A549 (cell line): Measurements from ENCODE around the gene MTX3.

Source experiments
- CTCF ChIP-seq: fragments of >200 bp; sonication (Bioruptor Twin); formaldehyde crosslinking; IDR thresholded peaks from 3 replicates; pipeline ENCODE4 v1.5.1; 2016
- RAD21 ChIP-seq, 2 experiments: fragments of >200 bp in 1 of 2; sonication (Bioruptor Twin) in 1 of 2; formaldehyde crosslinking in 1 of 2; IDR thresholded peaks in 1 of 2; conservative IDR thresholded peaks in 1 of 2; 2 replicates in 1 of 2; 3 replicates in 1 of 2; pipeline ENCODE4 v1.6.1; 2012 to 2018; ENCODE audit warnings: inconsistent platforms in 1 of 2
- RFX5 ChIP-seq: fragments of 450-650 bp; IDR thresholded peaks from 2 replicates; pipeline ENCODE4 v1.7.1; 2014; ENCODE audit warnings: antibody characterized with exemption, mild to moderate bottlenecking, moderate library complexity

DNA sequence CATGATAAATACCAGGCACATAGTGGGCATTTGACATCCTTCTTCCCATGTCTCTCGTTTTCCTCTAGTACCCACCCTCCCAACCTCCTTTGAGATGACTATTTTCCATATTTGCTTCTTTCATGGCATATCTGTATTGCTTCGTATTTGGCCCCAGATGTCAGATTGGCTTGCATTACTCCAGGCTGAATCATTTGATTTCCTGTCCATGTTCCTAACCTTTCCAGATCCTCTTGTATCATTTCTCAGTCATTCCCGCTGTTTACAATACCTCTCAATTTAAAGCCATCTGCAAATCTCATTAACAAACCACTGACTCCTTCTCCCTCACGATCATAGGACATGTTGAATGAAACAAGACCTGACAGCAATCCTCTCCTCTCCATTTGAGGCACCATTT lies 19.9 kb downstream of the MTX3 start:
- TF ChIP-seq RAD21 (conservative IDR thresholded peaks at IDR 0.05 in 1 of 2, IDR thresholded peaks at IDR 0.05 in 1 of 2) = no peak
- TF ChIP-seq RFX5 = no peak
- TF ChIP-seq CTCF = no peak
